ENCODE data around the gene EFNA1. TPM values are rescaled to one million over a fixed set of nuclear protein-coding genes. Genes with fewer than 3 reads are reported as not detected.
A peak's percentile ranks its signal among the peaks of the same experiment; 100 is the strongest.
"Not testable (repeated sequence)": the region's sequence is repeated elsewhere in the genome, so short reads cannot be mapped to it uniquely, and the experiment has no call there.

The EFNA1 gene
- total RNA-seq, 1 donor from 2014 or later: 2.7 TPM

GRCh38 chr1:155155996-155156643 lies 28.4 kb downstream of the EFNA1 start:
- DNase-seq: not testable (repeated sequence)

GRCh38 chr1:155158991-155159390 lies 31.3 kb downstream of the EFNA1 start:
- DNase-seq: no peak

GRCh38 chr1:155160128-155160527 lies 32.5 kb downstream of the EFNA1 start:
- no peak for DNase-seq

GRCh38 chr1:155162631-155163030 lies 35.0 kb downstream of the EFNA1 start:
- not testable (repeated sequence) for DNase-seq

GRCh38 chr1:155163785-155164184 lies 36.1 kb downstream of the EFNA1 start:
- DNase-seq: not testable (repeated sequence)

- DNase-seq: not testable (repeated sequence)
Measured at GRCh38 chr1:155164625-155165024, 36.9 kb downstream of the EFNA1 start.

- no peak for DNase-seq
Measured at GRCh38 chr1:155166051-155166470, 38.4 kb downstream of the EFNA1 start.

- DNase-seq: no peak
Measured at GRCh38 chr1:155166471-155167165, 38.9 kb downstream of the EFNA1 start.

- DNase-seq: peak; percentile 85
Measured at GRCh38 chr1:155167166-155168104, 39.8 kb downstream of the EFNA1 start.

GRCh38 chr1:155168105-155168445 lies 40.4 kb downstream of the EFNA1 start:
- DNase-seq: not testable (repeated sequence)

GRCh38 chr1:155168456-155169210 lies 41.0 kb downstream of the EFNA1 start:
- no peak for DNase-seq

- no peak for DNase-seq
Measured at GRCh38 chr1:155169541-155169940, 41.9 kb downstream of the EFNA1 start.

- DNase-seq: no peak
Measured at GRCh38 chr1:155170101-155170785, 42.6 kb downstream of the EFNA1 start.

GRCh38 chr1:155170806-155171205 lies 43.1 kb downstream of the EFNA1 start:
- DNase-seq: no peak

GRCh38 chr1:155171836-155172731 lies 44.4 kb downstream of the EFNA1 start:
- DNase-seq: no peak

- peak; percentile 91 for DNase-seq
Measured at GRCh38 chr1:155172732-155173477, 45.2 kb downstream of the EFNA1 start, which contains the start of gene KRTCAP2. TSS of gene KRTCAP2 (minus strand) at chr1:155173304. CDS start at chr1:155173224, 80 bp downstream.

GRCh38 chr1:155173478-155174323 lies 46.0 kb downstream of the EFNA1 start, which contains the start of gene TRIM46:
TSS of gene TRIM46 (plus strand) at chr1:155173849. CDS start at chr1:155173967, 118 bp downstream.
- peak; percentile 69 for DNase-seq
